GM12878 (cell line): Measurements from ENCODE around the gene MCFD2. TPM values are rescaled to one million over a fixed set of nuclear protein-coding genes. Genes with fewer than 3 reads are reported as not detected.

ENCODE experiments used
- ATAC-seq: fragments of 200-7000 bp; cut with Tn5 transposase; 3 replicates; pipeline ENCODE4 v1.9.1; 2020; ENCODE audit warnings: mild to moderate bottlenecking, moderate library complexity
- BruUV-seq: library from RNA; stranded (reverse); fragments of 400-500 nt; replicated peaks from 2 replicates; lab custom pipeline; 2021; lab: Mats Ljungman, UMichigan
- CTCF ChIA-PET: fragments of 300-600 bp; sonication (Branson Sonifier 250); formaldehyde crosslinking; extraction: SDS; loops from one replicate; lab custom pipeline; 2021; ENCODE audit warnings: inconsistent platforms; lab: Yijun Ruan, JAX
- POLR2A ChIA-PET: fragments of 350-600 bp; formaldehyde crosslinking; extraction: SDS; loops from one replicate; lab custom pipeline; 2021; ENCODE audit warnings: inconsistent platforms; lab: Charles Lee
- RAD21 ChIA-PET: fragments of 300-600 bp; sonication (Branson Sonifier 250); formaldehyde crosslinking; loops from one replicate; lab custom pipeline; 2023; ENCODE audit warnings: antibody characterized with exemption; ENCODE audit not compliant: unreplicated experiment; lab: Charles Lee
- SMC1A ChIA-PET: fragments of 300-600 bp; sonication (Branson Sonifier 250); formaldehyde crosslinking; loops from one replicate; lab custom pipeline; 2023; ENCODE audit not compliant: unreplicated experiment, uncharacterized antibody; lab: Charles Lee
- DNase-seq: peaks from one replicate; pipeline ENCODE4 v3.0.0-alpha.2; 2011; ENCODE audit warnings: low read depth, low spot score
- FAIRE-seq: peaks from 3 replicates; lab custom pipeline; 2011; peaks lifted over from hg19 to GRCh38; lab: Jason Lieb, UNC
- H2AFZ ChIP-seq: 2 replicates; pipeline ENCODE4 v1.6.0; 2011; ENCODE audit warnings: low read depth, low read length, control low read depth; ENCODE audit not compliant: control insufficient read depth
- H3K27ac ChIP-seq: 2 replicates; pipeline ENCODE4 v1.5.1; 2011; ENCODE audit warnings: control low read depth; ENCODE audit not compliant: control insufficient read depth, insufficient read depth
- H3K27me3 ChIP-seq, 2 experiments: replicated peaks in 1 of 2; 2 replicates each; pipeline versions ENCODE4 v1.6.0 to v1.6.1; 2011; ENCODE audit warnings: low read length in 1 of 2; ENCODE audit not compliant: control insufficient read depth in 2 of 2, insufficient read depth in 2 of 2
- H3K36me3 ChIP-seq, 2 experiments: 2 replicates each; pipeline ENCODE4 v1.5.1; 2011; ENCODE audit warnings: low read length in 1 of 2; ENCODE audit not compliant: control insufficient read depth in 2 of 2, insufficient read depth in 2 of 2
- H3K4me1 ChIP-seq: 2 replicates; pipeline ENCODE4 v1.6.1; 2011; ENCODE audit warnings: mild to moderate bottlenecking, low read length, moderate library complexity, mixed read lengths; ENCODE audit not compliant: control insufficient read depth, insufficient read depth
- H3K4me2 ChIP-seq: 2 replicates; pipeline ENCODE4 v1.6.0; 2011; ENCODE audit warnings: control low read depth; ENCODE audit not compliant: control insufficient read depth, insufficient read depth
- H3K4me3 ChIP-seq: fragments of 200-600 bp; sonication (generic); 2 replicates; pipeline ENCODE4 v1.5.1; 2016
- H3K79me2 ChIP-seq: 2 replicates; pipeline ENCODE4 v1.6.0; 2011; ENCODE audit warnings: low read length; ENCODE audit not compliant: control insufficient read depth, insufficient read depth
- H3K9ac ChIP-seq: 2 replicates; pipeline ENCODE4 v1.8.0; 2011; ENCODE audit warnings: low read length, control low read depth, mixed read lengths; ENCODE audit not compliant: control insufficient read depth, insufficient read depth
- H3K9me3 ChIP-seq: replicated peaks from 3 replicates; pipeline ENCODE4 v1.5.1; 2011; ENCODE audit warnings: mild to moderate bottlenecking, low read length; ENCODE audit not compliant: control insufficient read depth, insufficient read depth
- H4K20me1 ChIP-seq: 2 replicates; pipeline ENCODE4 v1.6.0; 2011; ENCODE audit not compliant: control insufficient read depth, insufficient read depth
- ATF3 ChIP-seq: IDR thresholded peaks from 2 replicates; pipeline ENCODE4 v1.6.1; 2011; ENCODE audit warnings: low read depth, mild to moderate bottlenecking, low read length, moderate library complexity, borderline replicate concordance; ENCODE audit errors: extremely low read depth
- BACH1 ChIP-seq: fragments of 450-650 bp; IDR thresholded peaks from 2 replicates; pipeline ENCODE4 v1.6.1; 2017; ENCODE audit warnings: mild to moderate bottlenecking, borderline replicate concordance
- BCL11A ChIP-seq: IDR thresholded peaks from 2 replicates; pipeline ENCODE4 v1.6.1; 2011; ENCODE audit warnings: low read depth, low read length
- CHD4 ChIP-seq: fragments of 200-600 bp; sonication (generic); IDR thresholded peaks from 2 replicates; pipeline ENCODE4 v1.6.1; 2016; ENCODE audit warnings: mild to moderate bottlenecking
- FOXM1 ChIP-seq: IDR thresholded peaks from 2 replicates; pipeline ENCODE4 v1.6.1; 2012; ENCODE audit warnings: low read depth, mild to moderate bottlenecking, inconsistent platforms, low read length, moderate library complexity
- IKZF1 ChIP-seq: fragments of 450-650 bp; conservative IDR thresholded peaks from 2 replicates; pipeline ENCODE4 v1.6.1; 2017; ENCODE audit warnings: antibody characterized with exemption, mild to moderate bottlenecking
- IKZF2 ChIP-seq, 2 experiments: fragments of 450-650 bp; IDR thresholded peaks; 2 replicates each; pipeline ENCODE4 v1.6.1; 2017; ENCODE audit warnings: mild to moderate bottlenecking in 2 of 2, moderate library complexity in 2 of 2
- IRF3 ChIP-seq: fragments of 450-650 bp; IDR thresholded peaks from 2 replicates; pipeline ENCODE4 v1.6.1; 2014; ENCODE audit warnings: mild to moderate bottlenecking
- IRF4 ChIP-seq: IDR thresholded peaks from 2 replicates; pipeline ENCODE4 v1.6.1; 2011; ENCODE audit warnings: low read depth, low read length
- MTA2 ChIP-seq: fragments of 450-650 bp; IDR thresholded peaks from 2 replicates; pipeline ENCODE4 v1.6.1; 2016; ENCODE audit warnings: low read depth, mild to moderate bottlenecking, moderate library complexity
- MXI1 ChIP-seq: fragments of 150-350 bp; IDR thresholded peaks from 2 replicates; pipeline ENCODE4 v1.6.1; 2011; ENCODE audit warnings: low read depth, mild to moderate bottlenecking, inconsistent platforms, low read length, improper control_type of control experiment
- NFYA ChIP-seq: IDR thresholded peaks from 2 replicates; pipeline ENCODE4 v1.6.1; 2011; ENCODE audit warnings: low read depth, mild to moderate bottlenecking, low read length, improper control_type of control experiment, borderline replicate concordance
- NFYB ChIP-seq: IDR thresholded peaks from 2 replicates; pipeline ENCODE4 v1.6.1; 2011; ENCODE audit warnings: low read depth, mild to moderate bottlenecking, low read length, improper control_type of control experiment, moderate library complexity; ENCODE audit not compliant: insufficient read depth
- PAX5 ChIP-seq: IDR thresholded peaks from 2 replicates; pipeline ENCODE4 v1.6.1; 2011; ENCODE audit warnings: low read depth, low read length, borderline replicate concordance
- STAT3 ChIP-seq: IDR thresholded peaks from 2 replicates; pipeline ENCODE4 v1.6.1; 2011; ENCODE audit warnings: low read depth, low read length, improper control_type of control experiment
- SUZ12 ChIP-seq: fragments of 200-600 bp; sonication (generic); IDR thresholded peaks from one replicate; pipeline ENCODE4 v1.6.1; 2018; ENCODE audit warnings: antibody characterized with exemption, mild to moderate bottlenecking; ENCODE audit not compliant: unreplicated experiment
- ZNF217 ChIP-seq: fragments of 450-650 bp; IDR thresholded peaks from 2 replicates; pipeline ENCODE4 v1.6.1; 2017; ENCODE audit warnings: antibody characterized with exemption, mild to moderate bottlenecking
- ZNF24 ChIP-seq: fragments of 450-650 bp; IDR thresholded peaks from 2 replicates; pipeline ENCODE4 v1.6.1; 2017; ENCODE audit warnings: antibody characterized with exemption, mild to moderate bottlenecking
- ZNF622 ChIP-seq: fragments of 450-650 bp; IDR thresholded peaks from 2 replicates; pipeline ENCODE4 v1.6.1; 2017; ENCODE audit warnings: mild to moderate bottlenecking, inconsistent platforms
- WGBS: methylation state at CpG from one replicate; pipeline ENCODE4 v1.1.6; 2016; ENCODE audit warnings: low lambda C conversion rate; ENCODE audit not compliant: insufficient replicate concordance, insufficient coverage; ENCODE audit errors: missing lambda C conversion rate; 5-methylcytosine and 5-hydroxymethylcytosine counted together
- in situ Hi-C: fragments of 300-500 bp; cut with MboI; formaldehyde crosslinking; loops from 9 replicates; pipeline ENCODE4 v1.14.3; 2018; ENCODE audit warnings: mixed read lengths
- intact Hi-C: fragments of 100-400 bp; cut with micrococcal nuclease; formaldehyde crosslinking; loops from one replicate; pipeline ENCODE4 v1.14.2; 2022; ENCODE audit not compliant: unreplicated experiment
- polyA plus RNA-seq, 11 experiments: library from polyadenylated mRNA; depleted of rRNA in 4 of 11; unstranded in 6 of 11; stranded (reverse) in 5 of 11; fragments of >200 nt; fragmentation: Nextera tagmentation in 4 of 11; fragmentation: Illumina TruSeq in 1 of 11; extraction: Ambion mirVana in 4 of 11; extraction: Trizol in 1 of 11; gene quantifications; 1 replicate in 1 of 11; 2 replicates in 10 of 11; pipeline versions ENCODE4 v1.2.1 to v1.2.3, GENCODE V29; 2011 to 2016; ENCODE audit warnings: inconsistent platforms in 2 of 11, missing spikeins in 2 of 11, low read depth in 1 of 11
- total RNA-seq, 4 experiments: library from RNA; depleted of rRNA in 3 of 4; stranded (reverse); fragments of >200 nt in 3 of 4; fragmentation: Illumina TruSeq in 1 of 4; extraction: Trizol in 1 of 4; gene quantifications; 2 replicates each; pipeline versions ENCODE4 v1.2.1 to v1.2.3, GENCODE V29; 2013 to 2021
- TF ChIP-seq, protein P1 (sequence below): IDR thresholded peaks from 2 replicates; pipeline ENCODE4 v1.6.1; 2011; ENCODE audit warnings: mild to moderate bottlenecking, low read depth, low read length, moderate library complexity; ENCODE audit not compliant: insufficient replicate concordance

Gene MCFD2
- total and polyA plus RNA-seq, 10 of the 15 experiments (the other 5 are each of a cell fraction or from before 2014, with no cell fraction given), result 35.0 to 57.3 (median 40.3) TPM

DNA sequence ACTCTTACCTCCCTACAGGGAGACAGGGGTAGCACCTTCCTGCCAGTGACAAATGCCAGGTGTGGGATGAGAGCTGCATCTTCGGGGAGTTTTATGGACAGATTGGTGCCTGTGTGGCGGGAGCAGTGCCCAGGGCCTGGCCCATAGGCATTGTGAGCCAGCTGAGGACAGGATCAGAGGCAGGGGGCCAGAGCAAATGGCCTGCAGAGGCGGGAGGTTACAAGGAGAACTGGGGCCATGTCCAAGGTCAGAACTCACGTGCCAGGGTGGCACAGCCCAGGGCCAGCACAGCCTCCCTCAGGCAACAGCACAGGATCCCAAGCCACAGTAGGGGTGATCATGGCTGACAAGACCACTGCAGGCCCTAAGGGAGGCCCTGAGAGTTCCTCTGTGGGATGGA lies 40.2 kb upstream of the MCFD2 start (continued):
- TF ChIP-seq FOXM1, result no peak
- no peak for TF ChIP-seq IKZF2 (IDR thresholded peaks at IDR 0.05)
- no peak for TF ChIP-seq ZNF24
- TF ChIP-seq BACH1, result no peak
- no peak for TF ChIP-seq BCL11A
- no peak for TF ChIP-seq ATF3
- TF ChIP-seq IKZF1, result no peak
- TF ChIP-seq ZNF217, result no peak
- TF ChIP-seq, protein P1, sequence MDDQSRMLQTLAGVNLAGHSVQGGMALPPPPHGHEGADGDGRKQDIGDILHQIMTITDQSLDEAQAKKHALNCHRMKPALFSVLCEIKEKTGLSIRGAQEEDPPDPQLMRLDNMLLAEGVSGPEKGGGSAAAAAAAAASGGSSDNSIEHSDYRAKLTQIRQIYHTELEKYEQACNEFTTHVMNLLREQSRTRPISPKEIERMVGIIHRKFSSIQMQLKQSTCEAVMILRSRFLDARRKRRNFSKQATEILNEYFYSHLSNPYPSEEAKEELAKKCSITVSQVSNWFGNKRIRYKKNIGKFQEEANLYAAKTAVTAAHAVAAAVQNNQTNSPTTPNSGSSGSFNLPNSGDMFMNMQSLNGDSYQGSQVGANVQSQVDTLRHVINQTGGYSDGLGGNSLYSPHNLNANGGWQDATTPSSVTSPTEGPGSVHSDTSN, result no peak

DNA sequence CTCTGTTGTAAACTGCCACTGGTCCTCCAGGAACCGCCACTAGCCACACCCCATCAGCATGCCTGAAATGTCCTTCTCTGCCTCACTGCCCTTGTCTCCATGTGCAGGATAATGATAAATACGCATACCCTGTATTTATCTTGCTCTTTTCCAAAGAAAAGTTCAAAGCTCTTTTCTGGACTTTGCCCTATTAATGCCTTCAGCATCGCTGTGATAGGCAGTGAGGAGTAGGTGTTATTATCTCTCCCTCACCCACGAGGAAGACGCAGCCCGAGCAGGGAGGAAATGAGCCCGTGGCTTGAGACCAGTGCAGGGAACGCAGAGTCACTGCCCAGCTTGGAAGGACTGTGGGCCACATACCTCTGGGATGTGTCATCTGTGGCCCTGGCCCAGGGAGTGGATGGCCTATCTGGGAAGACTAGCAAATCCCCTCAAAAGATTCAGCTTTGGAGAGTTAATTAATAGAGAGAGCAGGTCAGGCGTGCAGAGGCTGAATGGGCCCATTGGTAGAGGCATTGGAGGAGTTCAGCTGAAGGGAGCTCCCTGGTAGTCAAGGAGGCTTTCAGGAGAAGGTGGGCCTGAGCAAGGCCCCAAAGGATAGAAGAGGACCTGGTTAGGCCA lies 39.5 kb upstream of the MCFD2 start:
- Histone ChIP-seq H3K9me3 (no peaks in the 10 kb centered on the region), H3K4me1 (peaks cover 8% of the 10 kb centered on the region), H2AFZ (no peak overlapping the region), H4K20me1 (0 out of 2 replicates have a peak, but pooled peaks cover 4% of the 10 kb centered on the region), H3K9ac (no peak overlapping the region), H3K27ac (no peak overlapping the region), H3K79me2 (peaks cover 3% of the 10 kb centered on the region; the same call in 1 of the 2 replicates), H3K36me3 (peaks cover 26 to 43% of the 10 kb centered on the region in 2 experiments; a peak in 3 of 4 replicates), H3K4me3 (no peak overlapping the region), H3K4me2 (no peak overlapping the region), H3K27me3 (no peaks in the 10 kb centered on the region)
- POLR2A ChIA-PET, result no interaction called here
- DNase-seq (no peak), FAIRE-seq (no peak), ATAC-seq (no peak)
- intact Hi-C loops, result no loop called here
- SMC1A ChIA-PET, result interaction anchor here (0.6 kb wide), 1 partner anchor 17 kb away, joined by 3 read pairs; no protein-coding TSS in a partner anchor
- WGBS, result 95% methylated on average over 9 of the region's 9 CpGs
- CTCF ChIA-PET, result no interaction called here
- no TSS peak for BruUV-seq
- in situ Hi-C loops, result no loop called here
- RAD21 ChIA-PET, result no interaction called here
- no peak for TF ChIP-seq MTA2
- no peak for TF ChIP-seq IRF4
- no peak for TF ChIP-seq SUZ12
- TF ChIP-seq NFYA, result no peak
- TF ChIP-seq IRF3, result no peak
- TF ChIP-seq ZNF24, result no peak
- no peak for TF ChIP-seq NFYB
- no peak for TF ChIP-seq ZNF622
- TF ChIP-seq PAX5, result no peak
- no peak for TF ChIP-seq STAT3
- no peak for TF ChIP-seq CHD4
- no peak for TF ChIP-seq MXI1
